Parathyroid adenoma (tissue), 2 donors: ENCODE data around the gene SPTSSA.

Experiments used
- H2AFZ ChIP-seq: fragments of 300-600 bp; sonication (generic); one replicate; pipeline ENCODE4 v1.7.0; 2017; ENCODE audit warnings: antibody characterized with exemption, mild to moderate bottlenecking
- H3K27ac ChIP-seq: fragments of 300-600 bp; sonication (generic); one replicate; pipeline ENCODE4 v1.7.0; 2017
- H3K27me3 ChIP-seq: fragments of 300-600 bp; sonication (generic); one replicate; pipeline ENCODE4 v1.7.0; 2017; ENCODE audit warnings: low read length; ENCODE audit not compliant: control insufficient read depth, insufficient read depth
- H3K36me3 ChIP-seq: fragments of 300-600 bp; sonication (generic); one replicate; pipeline ENCODE4 v1.7.0; 2017; ENCODE audit warnings: low read length; ENCODE audit not compliant: control insufficient read depth, insufficient read depth
- H3K4me1 ChIP-seq: fragments of 300-600 bp; sonication (generic); one replicate; pipeline ENCODE4 v1.7.0; 2017; ENCODE audit warnings: control low read depth
- H3K4me2 ChIP-seq: fragments of 300-600 bp; sonication (generic); one replicate; pipeline ENCODE4 v1.7.0; 2017; ENCODE audit warnings: low read length
- H3K4me3 ChIP-seq: fragments of 300-600 bp; sonication (generic); one replicate; pipeline ENCODE4 v1.7.0; 2017; ENCODE audit warnings: low read depth, low read length
- H3K79me2 ChIP-seq: fragments of 300-600 bp; sonication (generic); one replicate; pipeline ENCODE4 v1.7.0; 2017; ENCODE audit warnings: control low read depth
- H3K9ac ChIP-seq: fragments of 300-600 bp; sonication (generic); one replicate; pipeline ENCODE4 v1.7.0; 2017; ENCODE audit warnings: mild to moderate bottlenecking
- H3K9me3 ChIP-seq: fragments of 300-600 bp; sonication (generic); one replicate; pipeline ENCODE4 v1.7.0; 2017; ENCODE audit warnings: low read length; ENCODE audit not compliant: control insufficient read depth
- TF ChIP-seq, protein P1 (sequence below): fragments of 300-600 bp; sonication (generic); IDR thresholded peaks from one replicate; pipeline ENCODE4 v1.7.0; 2017; ENCODE audit warnings: antibody characterized with exemption, mild to moderate bottlenecking
- donor health status: primary hyperparathyroidism.

SPTSSA gene

GRCh38 chr14:34450542-34450915, 11.5 kb downstream of the SPTSSA start:
- Histone ChIP-seq H2AFZ (no peak overlapping the region), H3K79me2 (peaks cover 19% of the 10 kb centered on the region), H3K4me3 (no peak overlapping the region), H3K27me3 (no peaks in the 10 kb centered on the region), H3K9me3 (no peaks in the 10 kb centered on the region), H3K9ac (no peak overlapping the region), H3K27ac (no peak overlapping the region), H3K4me2 (no peak overlapping the region), H3K36me3 (no peaks in the 10 kb centered on the region), H3K4me1 (no peaks in the 10 kb centered on the region)
- TF ChIP-seq, protein P1, sequence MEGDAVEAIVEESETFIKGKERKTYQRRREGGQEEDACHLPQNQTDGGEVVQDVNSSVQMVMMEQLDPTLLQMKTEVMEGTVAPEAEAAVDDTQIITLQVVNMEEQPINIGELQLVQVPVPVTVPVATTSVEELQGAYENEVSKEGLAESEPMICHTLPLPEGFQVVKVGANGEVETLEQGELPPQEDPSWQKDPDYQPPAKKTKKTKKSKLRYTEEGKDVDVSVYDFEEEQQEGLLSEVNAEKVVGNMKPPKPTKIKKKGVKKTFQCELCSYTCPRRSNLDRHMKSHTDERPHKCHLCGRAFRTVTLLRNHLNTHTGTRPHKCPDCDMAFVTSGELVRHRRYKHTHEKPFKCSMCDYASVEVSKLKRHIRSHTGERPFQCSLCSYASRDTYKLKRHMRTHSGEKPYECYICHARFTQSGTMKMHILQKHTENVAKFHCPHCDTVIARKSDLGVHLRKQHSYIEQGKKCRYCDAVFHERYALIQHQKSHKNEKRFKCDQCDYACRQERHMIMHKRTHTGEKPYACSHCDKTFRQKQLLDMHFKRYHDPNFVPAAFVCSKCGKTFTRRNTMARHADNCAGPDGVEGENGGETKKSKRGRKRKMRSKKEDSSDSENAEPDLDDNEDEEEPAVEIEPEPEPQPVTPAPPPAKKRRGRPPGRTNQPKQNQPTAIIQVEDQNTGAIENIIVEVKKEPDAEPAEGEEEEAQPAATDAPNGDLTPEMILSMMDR: no peak

DNA sequence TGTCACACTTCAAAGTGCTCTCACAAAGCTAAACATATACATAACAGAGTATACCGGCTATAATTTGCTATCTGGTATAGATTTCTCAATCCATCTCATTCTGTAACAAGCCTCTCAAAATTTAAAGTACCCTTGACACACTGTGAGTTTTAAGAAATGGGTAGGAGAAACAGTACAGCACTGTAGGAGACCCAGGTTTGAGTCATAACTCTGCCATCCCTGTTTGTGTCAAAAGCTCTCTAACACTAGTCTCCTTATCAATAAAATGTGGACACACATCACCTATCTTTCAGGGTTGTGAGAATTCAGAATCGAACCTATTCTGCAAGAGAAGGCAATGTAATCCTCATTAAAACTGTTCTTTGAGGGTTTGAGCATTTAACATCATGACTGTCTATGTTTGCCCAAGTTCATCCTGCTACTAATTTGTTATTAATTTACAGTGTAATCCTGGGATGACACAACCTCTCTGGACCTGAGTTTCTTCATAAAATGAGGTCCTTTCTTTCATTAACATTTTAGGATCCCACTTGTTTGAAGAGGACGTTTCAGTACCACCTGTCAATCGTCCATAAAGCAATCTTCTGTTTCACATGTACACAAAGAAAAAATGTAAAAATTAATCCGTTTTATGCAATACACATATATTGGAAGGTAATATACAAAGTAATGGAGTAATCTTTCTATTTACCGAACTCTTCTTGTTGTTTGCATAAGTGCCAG, 12.1 kb downstream of the SPTSSA start:
- no peak overlapping the region for H3K27ac ChIP-seq
- no peaks in the 10 kb centered on the region for H3K36me3 ChIP-seq
- no peak overlapping the region for H3K9ac ChIP-seq
- no peak overlapping the region for H3K4me2 ChIP-seq
- H3K27me3 ChIP-seq: no peaks in the 10 kb centered on the region
- H3K79me2 ChIP-seq: peaks cover 21% of the 10 kb centered on the region
- no peak overlapping the region for H3K4me3 ChIP-seq
- no peak overlapping the region for H2AFZ ChIP-seq
- no peaks in the 10 kb centered on the region for H3K4me1 ChIP-seq
- TF ChIP-seq, protein P1: no peak
- no peaks in the 10 kb centered on the region for H3K9me3 ChIP-seq

GRCh38 chr14:34439090-34439489, 22.9 kb downstream of the SPTSSA start:
- Histone ChIP-seq H3K9me3 (no peaks in the 10 kb centered on the region), H3K79me2 (peaks cover 2% of the 10 kb centered on the region), H3K9ac (no peak overlapping the region), H3K36me3 (no peaks in the 10 kb centered on the region), H3K4me2 (no peak overlapping the region), H2AFZ (no peak overlapping the region), H3K4me1 (peaks cover 8% of the 10 kb centered on the region), H3K27me3 (no peaks in the 10 kb centered on the region), H3K4me3 (no peak overlapping the region), H3K27ac (no peak overlapping the region)
- TF ChIP-seq, protein P1: no peak

DNA sequence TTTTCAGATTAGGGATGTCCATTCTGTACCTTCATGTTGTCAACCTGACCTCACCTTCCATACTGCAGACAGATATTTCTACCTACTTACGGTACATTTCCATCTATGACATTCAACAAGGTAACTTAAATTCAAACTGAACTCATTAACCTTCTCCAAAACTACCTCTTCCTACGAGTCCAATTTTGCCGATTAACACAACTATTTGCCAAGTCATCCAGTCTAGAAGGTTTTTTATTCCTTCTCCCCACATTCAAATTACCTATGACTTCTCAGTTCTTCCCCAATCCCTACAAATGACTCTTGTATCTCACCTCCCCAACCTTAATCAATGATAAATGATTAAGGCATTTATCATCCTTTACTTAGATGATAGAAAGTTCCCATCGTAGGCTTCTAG, 23.6 kb downstream of the SPTSSA start:
- Histone ChIP-seq H3K9ac (no peak overlapping the region), H3K79me2 (peaks cover 2% of the 10 kb centered on the region), H3K36me3 (no peaks in the 10 kb centered on the region), H3K9me3 (no peaks in the 10 kb centered on the region), H3K27ac (no peak overlapping the region), H3K4me2 (no peak overlapping the region), H2AFZ (no peak overlapping the region), H3K27me3 (no peaks in the 10 kb centered on the region), H3K4me3 (no peak overlapping the region), H3K4me1 (peaks cover 8% of the 10 kb centered on the region)
- TF ChIP-seq, protein P1: no peak

DNA sequence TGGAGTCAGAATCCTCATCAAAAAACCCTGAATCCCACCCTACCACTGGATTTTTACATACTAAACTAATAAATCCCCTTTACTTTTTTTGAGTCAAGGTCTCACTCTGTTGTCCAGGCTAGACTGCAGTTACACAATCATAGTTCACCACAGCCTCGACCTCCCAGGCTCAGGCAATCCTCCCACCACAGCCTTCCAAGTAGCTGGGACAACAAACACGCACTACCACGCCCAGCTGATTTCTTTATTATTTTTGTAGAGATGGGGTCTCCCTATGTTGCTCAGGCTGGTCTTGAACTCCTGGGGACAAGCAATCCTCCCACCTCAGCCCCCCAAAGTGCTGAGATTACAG, 24.3 kb downstream of the SPTSSA start:
- Histone ChIP-seq H3K27me3 (no peaks in the 10 kb centered on the region), H2AFZ (no peak overlapping the region), H3K27ac (no peak overlapping the region), H3K4me3 (no peak overlapping the region), H3K4me2 (no peak overlapping the region), H3K4me1 (peaks cover 8% of the 10 kb centered on the region), H3K79me2 (peaks cover 2% of the 10 kb centered on the region), H3K9ac (no peak overlapping the region), H3K9me3 (no peaks in the 10 kb centered on the region), H3K36me3 (no peaks in the 10 kb centered on the region)
- TF ChIP-seq, protein P1: no peak
